ENCODE results near the gene B4GALNT4.
"Not testable (repeated sequence)": the region's sequence is repeated elsewhere in the genome, so short reads cannot be mapped to it uniquely, and the experiment has no call there.

The B4GALNT4 gene

GRCh38 chr11:357582-357981 is 11.7 kb upstream of the B4GALNT4 start:
- no peak for TF ChIP-seq CTCF (conservative IDR thresholded peaks at IDR 0.05; ENCODE audit: low read depth, low read length)
- H3K4me3 ChIP-seq (ENCODE audit: low read length), result no peak overlapping the region
- DNase-seq (ENCODE audit: low read depth), result no peak

DNA sequence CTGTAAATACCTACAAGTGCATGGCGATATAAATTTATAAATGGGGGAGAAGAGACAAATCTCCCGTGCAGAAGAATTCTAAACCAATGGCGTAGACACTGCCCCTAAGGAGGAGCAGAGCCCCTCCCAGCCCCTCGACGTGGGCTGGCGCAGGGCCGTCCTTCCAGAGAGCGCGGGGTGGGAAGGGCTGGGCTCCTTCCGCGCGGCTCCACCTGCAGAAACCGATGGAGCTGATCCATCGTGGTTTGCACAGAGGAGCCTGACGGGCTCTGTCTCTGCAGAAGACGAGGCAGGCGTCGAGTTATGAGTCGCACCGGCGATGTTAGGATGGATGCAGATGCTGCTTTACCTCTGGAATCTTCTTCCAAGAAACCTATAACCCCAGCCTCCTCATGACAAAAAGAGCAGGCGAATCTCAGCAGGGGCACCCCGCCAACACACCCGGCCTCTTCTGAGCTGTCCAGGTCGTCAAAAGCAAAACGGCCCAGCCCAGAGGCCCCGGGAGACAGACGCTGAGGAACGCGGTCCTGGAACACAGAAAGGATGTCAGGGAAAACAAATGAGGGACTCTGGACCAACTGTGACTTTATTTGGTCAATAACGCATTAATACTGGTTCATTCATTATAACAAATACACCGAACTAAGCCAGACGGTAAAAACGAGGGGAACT is 11.0 kb upstream of the B4GALNT4 start:
- TF ChIP-seq CTCF (conservative IDR thresholded peaks at IDR 0.05; ENCODE audit: low read depth, low read length), result no peak
- no peak overlapping the region for H3K4me3 ChIP-seq (ENCODE audit: low read length)
- no peak for DNase-seq (ENCODE audit: low read depth)

DNA sequence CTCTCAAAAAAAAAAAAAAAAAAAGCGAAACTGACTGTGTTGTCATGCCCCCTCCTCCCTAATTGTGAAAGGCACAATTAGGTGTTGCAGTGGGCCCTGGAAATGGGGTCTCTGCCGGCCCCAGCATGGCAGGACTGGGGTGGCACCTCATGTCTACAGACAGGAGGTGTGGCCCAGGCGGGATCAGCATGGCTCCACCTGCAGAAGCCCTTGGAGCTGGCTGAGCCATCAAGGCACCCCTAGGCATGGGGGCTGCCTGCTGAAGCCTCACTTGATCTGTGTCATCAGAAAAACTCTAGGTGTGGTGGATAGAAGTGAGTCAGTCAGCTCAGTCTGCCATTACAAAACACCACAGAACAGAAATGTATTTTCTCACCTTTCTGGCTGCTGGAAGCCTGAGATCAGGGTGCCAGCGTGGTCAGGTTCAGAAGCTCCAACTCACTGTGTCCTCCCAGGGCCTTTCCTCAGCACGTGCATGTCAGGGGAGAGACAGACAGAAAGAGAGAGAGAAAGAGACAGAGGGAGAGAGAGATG is 10.1 kb upstream of the B4GALNT4 start:
- DNase-seq (ENCODE audit: low read depth), result no peak
- no peak overlapping the region for H3K4me3 ChIP-seq (ENCODE audit: low read length)
- TF ChIP-seq CTCF (conservative IDR thresholded peaks at IDR 0.05; ENCODE audit: low read depth, low read length), result no peak

DNA sequence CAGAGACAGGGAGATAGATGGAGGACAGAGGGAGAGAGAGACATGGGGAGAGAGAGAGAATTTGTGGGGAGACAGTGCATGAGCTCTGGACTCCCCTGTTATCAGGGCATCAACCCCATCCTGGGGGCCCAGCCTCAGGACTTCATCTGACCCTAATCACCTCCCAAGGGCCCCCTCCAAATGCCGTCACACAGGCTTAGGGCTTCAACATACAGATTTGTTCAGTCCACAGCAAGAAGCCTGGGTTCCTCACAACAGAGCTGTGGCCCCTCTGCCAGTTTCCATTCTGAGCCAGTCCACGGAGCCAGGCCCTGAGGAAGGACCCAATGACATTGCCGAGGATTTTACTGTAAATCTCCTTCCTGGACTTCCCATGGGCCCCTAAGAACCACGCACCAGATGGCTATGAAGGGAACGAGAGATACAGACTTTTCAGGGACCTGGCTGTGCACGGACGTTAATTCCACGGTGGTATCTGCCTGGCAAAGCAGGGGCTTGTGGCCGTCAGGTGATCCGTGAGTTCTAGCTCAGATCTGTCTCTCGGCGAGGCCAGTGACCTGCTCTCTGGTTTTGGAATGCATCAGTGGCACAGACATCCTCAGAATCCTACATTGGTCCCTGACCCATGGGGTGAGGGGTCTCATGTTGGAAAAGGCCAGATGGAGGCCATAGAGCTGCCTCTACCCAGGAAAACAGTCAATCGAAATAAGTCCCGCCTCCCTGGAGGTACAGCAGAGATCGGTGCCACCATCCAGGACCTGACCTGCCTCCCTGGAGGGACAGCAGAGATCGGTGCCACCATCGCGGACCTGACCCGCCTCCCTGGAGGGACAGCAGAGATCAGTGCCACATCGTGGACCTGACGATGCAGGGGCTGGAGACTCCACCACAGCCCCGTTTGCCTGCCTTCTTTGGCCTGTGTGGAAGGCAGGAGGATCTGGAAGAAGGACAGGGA is 8.7 kb upstream of the B4GALNT4 start:
- no peak for TF ChIP-seq CTCF (conservative IDR thresholded peaks at IDR 0.05; ENCODE audit: low read depth, low read length)
- DNase-seq (ENCODE audit: low read depth), result no peak
- H3K4me3 ChIP-seq (ENCODE audit: low read length), result no peak overlapping the region

DNA sequence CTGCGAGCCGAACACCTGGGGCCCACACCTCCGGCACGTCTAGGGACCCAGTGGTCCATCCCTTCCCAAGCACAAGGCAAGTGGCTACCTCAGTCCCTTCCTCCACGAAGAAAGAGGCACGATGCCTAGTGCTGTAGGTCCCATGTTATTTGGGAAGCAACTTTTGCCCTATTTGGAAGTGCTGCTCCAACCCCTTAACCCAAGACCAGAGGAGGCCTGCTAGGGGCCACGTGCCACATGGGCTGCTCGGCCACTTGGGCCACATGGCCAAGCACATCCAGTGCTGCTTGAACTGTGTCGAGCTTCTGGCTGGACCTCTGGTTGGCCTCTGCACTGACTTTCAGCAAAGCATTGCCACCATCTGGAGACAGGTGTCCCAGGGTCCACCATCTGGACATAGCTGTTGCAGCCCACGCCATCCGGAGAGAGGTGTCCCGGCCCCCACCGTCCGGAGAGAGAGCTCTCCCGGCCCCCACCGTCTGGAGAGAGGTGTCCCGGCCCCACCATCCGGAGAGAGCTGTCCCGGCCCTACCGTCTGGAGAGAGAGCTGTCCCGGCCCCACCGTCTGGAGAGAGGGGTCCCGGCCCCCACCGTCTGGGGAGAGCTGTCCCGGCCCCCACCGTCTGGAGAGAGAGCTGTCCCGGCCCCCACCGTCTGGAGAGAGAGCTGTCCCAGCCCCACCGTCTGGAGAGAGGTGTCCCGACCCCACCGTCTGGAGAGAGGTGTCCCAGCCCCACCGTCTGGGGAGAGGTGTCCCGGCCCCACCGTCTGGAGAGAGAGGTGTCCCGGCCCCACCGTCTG is 6.5 kb upstream of the B4GALNT4 start:
- H3K4me3 ChIP-seq (ENCODE audit: low read length), result no peak overlapping the region
- TF ChIP-seq CTCF (conservative IDR thresholded peaks at IDR 0.05; ENCODE audit: low read depth, low read length), result no peak
- no peak for DNase-seq (ENCODE audit: low read depth)

- DNase-seq (ENCODE audit: low read depth); H3K4me3 ChIP-seq (ENCODE audit: low read length): not testable (repeated sequence)
Measured at GRCh38 chr11:363443-363805, 5.9 kb upstream of the B4GALNT4 start.

All from retinal pigment epithelial cell (primary cell).